IMR-90 (cell line): ENCODE results near the gene FFAR1. TPM values are rescaled to one million over a fixed set of nuclear protein-coding genes. Genes with fewer than 3 reads are reported as not detected.

ENCODE experiments used
- ATAC-seq: fragments of 200-7000 bp; cut with Tn5 transposase; 2 replicates; pipeline ENCODE4 v1.9.1; 2020; ENCODE audit warnings: low read depth, mild to moderate bottlenecking, moderate library complexity
- BruUV-seq: library from RNA; stranded (reverse); fragments of 400-500 nt; replicated peaks from 2 replicates; lab custom pipeline; 2021; lab: Mats Ljungman, UMichigan
- CTCF ChIA-PET: fragments of 300-600 bp; formaldehyde crosslinking; extraction: SDS; loops from one replicate; lab custom pipeline; 2021; ENCODE audit warnings: antibody characterized with exemption; lab: Yijun Ruan, JAX
- POLR2A ChIA-PET: fragments of 300-600 bp; sonication (Branson Sonifier 250); formaldehyde crosslinking; loops from one replicate; lab custom pipeline; 2022; ENCODE audit warnings: antibody characterized with exemption; ENCODE audit not compliant: unreplicated experiment; lab: Charles Lee
- DNase-seq: peaks from one replicate; pipeline ENCODE4 v3.0.0; 2013
- H2AFZ ChIP-seq: replicated peaks from 2 replicates; pipeline ENCODE3; 2013; ENCODE audit warnings: low read length, mild to moderate bottlenecking; ENCODE audit not compliant: poor library complexity
- H2AK5ac ChIP-seq: 2 replicates; pipeline ENCODE4 v1.6.1; 2013; ENCODE audit warnings: low read depth, low read length, inconsistent platforms
- H2AK9ac ChIP-seq: replicated peaks from 2 replicates; pipeline ENCODE3; 2013; ENCODE audit warnings: mild to moderate bottlenecking, low read depth, low read length, moderate library complexity; ENCODE audit not compliant: poor library complexity
- H2BK120ac ChIP-seq: 2 replicates; pipeline ENCODE4 v1.6.1; 2013; ENCODE audit warnings: low read depth, low read length, inconsistent platforms
- H2BK15ac ChIP-seq: 3 replicates; pipeline ENCODE4 v1.6.1; 2013; ENCODE audit warnings: low read depth, low read length, inconsistent platforms
- H2BK20ac ChIP-seq: 2 replicates; pipeline ENCODE4 v1.6.1; 2013; ENCODE audit warnings: low read depth, mild to moderate bottlenecking, inconsistent platforms, low read length, moderate library complexity
- H2BK5ac ChIP-seq: 2 replicates; pipeline ENCODE4 v1.6.1; 2013; ENCODE audit warnings: mild to moderate bottlenecking, low read depth, low read length, inconsistent platforms; ENCODE audit not compliant: poor library complexity, severe bottlenecking
- H3K14ac ChIP-seq: replicated peaks from 2 replicates; pipeline ENCODE4 v1.6.1; 2013; ENCODE audit warnings: low read depth, low read length, inconsistent platforms
- H3K18ac ChIP-seq: 2 replicates; pipeline ENCODE4 v1.6.1; 2013; ENCODE audit warnings: low read depth, low read length, control low read depth
- H3K23ac ChIP-seq: 2 replicates; pipeline ENCODE4 v1.6.1; 2013; ENCODE audit warnings: low read depth, low read length, inconsistent platforms
- H3K27ac ChIP-seq: 2 replicates; pipeline ENCODE4 v1.5.1; 2013; ENCODE audit warnings: mild to moderate bottlenecking, control low read depth, low read length; ENCODE audit not compliant: insufficient read depth
- H3K27me3 ChIP-seq: 2 replicates; pipeline ENCODE4 v1.6.1; 2013; ENCODE audit warnings: low read length; ENCODE audit not compliant: control insufficient read depth, insufficient read depth
- H3K36me3 ChIP-seq: 2 replicates; pipeline ENCODE4 v1.6.1; 2013; ENCODE audit warnings: low read length, mixed read lengths; ENCODE audit not compliant: control insufficient read depth, insufficient read depth
- H3K4ac ChIP-seq: 2 replicates; pipeline ENCODE4 v1.6.1; 2013; ENCODE audit warnings: low read depth, low read length, inconsistent platforms
- H3K4me1 ChIP-seq: 2 replicates; pipeline ENCODE4 v1.6.1; 2013; ENCODE audit warnings: low read length, mixed read lengths; ENCODE audit not compliant: control insufficient read depth, insufficient read depth
- H3K4me2 ChIP-seq: 2 replicates; pipeline ENCODE4 v1.6.1; 2013; ENCODE audit warnings: low read depth, mild to moderate bottlenecking, control low read depth, low read length, moderate library complexity
- H3K4me3 ChIP-seq: 2 replicates; pipeline ENCODE4 v1.5.1; 2013; ENCODE audit warnings: low read depth, mild to moderate bottlenecking, control low read depth, low read length, moderate library complexity; ENCODE audit not compliant: insufficient read depth
- H3K56ac ChIP-seq: 2 replicates; pipeline ENCODE4 v1.6.1; 2013; ENCODE audit warnings: low read length, inconsistent platforms; ENCODE audit not compliant: insufficient read depth; ENCODE audit errors: extremely low read depth
- H3K79me1 ChIP-seq, 2 experiments: 2 replicates each; pipeline ENCODE4 v1.6.1; 2013; ENCODE audit warnings: low read length in 2 of 2, inconsistent platforms in 1 of 2, low read depth in 1 of 2
- H3K9ac ChIP-seq: 2 replicates; pipeline ENCODE4 v1.6.1; 2013; ENCODE audit warnings: low read depth, low read length, control low read depth
- H3K9me1 ChIP-seq: 2 replicates; pipeline ENCODE4 v1.6.1; 2013; ENCODE audit warnings: low read length, inconsistent platforms; ENCODE audit not compliant: insufficient read depth
- H3K9me3 ChIP-seq: 2 replicates; pipeline ENCODE4 v1.6.1; 2013; ENCODE audit warnings: low read length; ENCODE audit not compliant: control insufficient read depth, insufficient read depth
- H4K20me1 ChIP-seq: 2 replicates; pipeline ENCODE4 v1.6.1; 2013; ENCODE audit warnings: low read length, inconsistent platforms; ENCODE audit not compliant: insufficient read depth
- H4K5ac ChIP-seq: 2 replicates; pipeline ENCODE4 v1.6.1; 2013; ENCODE audit warnings: mild to moderate bottlenecking, low read depth, low read length, control low read depth
- H4K8ac ChIP-seq, 2 experiments: 2 replicates each; pipeline ENCODE4 v1.6.1; 2013; ENCODE audit warnings: low read depth in 2 of 2, low read length in 2 of 2, control low read depth in 1 of 2, inconsistent platforms in 1 of 2
- H4K91ac ChIP-seq: 2 replicates; pipeline ENCODE4 v1.6.1; 2013; ENCODE audit warnings: low read depth, low read length, inconsistent platforms; ENCODE audit not compliant: insufficient read depth
- BHLHE40 ChIP-seq: fragments of 150-350 bp; IDR thresholded peaks from 2 replicates; pipeline ENCODE4 v1.6.1; 2016; ENCODE audit warnings: mild to moderate bottlenecking, low read depth, low read length
- CEBPB ChIP-seq: IDR thresholded peaks from 2 replicates; pipeline ENCODE4 v1.6.1; 2012; ENCODE audit warnings: low read depth, low read length, improper control_type of control experiment
- CHD1 ChIP-seq: IDR thresholded peaks from 2 replicates; pipeline ENCODE4 v1.6.1; 2012; ENCODE audit warnings: low read depth, low read length, improper control_type of control experiment
- CTCF ChIP-seq: conservative IDR thresholded peaks from 2 replicates; pipeline ENCODE4 v1.5.1; 2012; ENCODE audit warnings: mild to moderate bottlenecking, low read depth, low read length, improper control_type of control experiment
- FOS ChIP-seq: fragments of 150-350 bp; IDR thresholded peaks from 2 replicates; pipeline ENCODE4 v1.6.1; 2016; ENCODE audit warnings: low read depth, low read length
- MAZ ChIP-seq: IDR thresholded peaks from 2 replicates; pipeline ENCODE4 v1.6.1; 2012; ENCODE audit warnings: low read depth, mild to moderate bottlenecking, low read length, improper control_type of control experiment, moderate library complexity, borderline replicate concordance
- MXI1 ChIP-seq: IDR thresholded peaks from 2 replicates; pipeline ENCODE4 v1.6.1; 2012; ENCODE audit warnings: low read depth, mild to moderate bottlenecking, low read length, moderate library complexity, borderline replicate concordance
- RCOR1 ChIP-seq: IDR thresholded peaks from 2 replicates; pipeline ENCODE4 v1.6.1; 2012; ENCODE audit warnings: mild to moderate bottlenecking, low read length, improper control_type of control experiment; ENCODE audit not compliant: insufficient replicate concordance
- RFX5 ChIP-seq: IDR thresholded peaks from 2 replicates; pipeline ENCODE4 v1.8.0; 2012; ENCODE audit warnings: low read depth, mild to moderate bottlenecking, low read length, moderate library complexity
- SMC3 ChIP-seq: fragments of 150-350 bp; IDR thresholded peaks from 2 replicates; pipeline ENCODE4 v1.6.1; 2016; ENCODE audit warnings: low read depth, mild to moderate bottlenecking, antibody characterized with exemption, low read length, moderate library complexity
- WGBS, 2 experiments: methylation state at CpG; one replicate each; pipeline versions ENCODE4 v1.1.5 to v1.1.7; 2013; ENCODE audit warnings: missing lambda C conversion rate in 2 of 2; ENCODE audit not compliant: insufficient read length in 1 of 2; ENCODE audit errors: extremely low coverage in 2 of 2; 5-methylcytosine and 5-hydroxymethylcytosine counted together
- dilution Hi-C: fragments of 300-500 bp; cut with HindIII; formaldehyde crosslinking; loops from one replicate; pipeline ENCODE4 v1.14.3; 2018; ENCODE audit warnings: low sequenced_read_pairs; ENCODE audit not compliant: unreplicated experiment
- in situ Hi-C: fragments of 300-500 bp; cut with MboI; formaldehyde crosslinking; loops from 3 replicates; pipeline ENCODE4 v1.14.3; 2019; ENCODE audit warnings: low sequenced_read_pairs, inconsistent platforms, mixed read lengths
- intact Hi-C: fragments of 100-400 bp; cut with micrococcal nuclease; formaldehyde crosslinking; loops from 2 replicates; pipeline ENCODE4 v1.10.0; 2022
- polyA plus RNA-seq, 3 experiments: library from polyadenylated mRNA; depleted of rRNA; stranded (reverse); fragments of >200 nt; gene quantifications; 2 replicates each; pipeline ENCODE4 v1.2.3, GENCODE V29; 2012; ENCODE audit warnings: low replicate concordance in 1 of 3
- total RNA-seq: library from RNA; depleted of rRNA; stranded (reverse); fragments of >200 nt; gene quantifications from 2 replicates; pipeline ENCODE4 v1.2.3, GENCODE V29; 2012

The FFAR1 gene
- total and polyA plus RNA-seq, 2 of the 4 experiments (the other 2 are of a cell fraction), result not detected

- H4K5ac ChIP-seq, result no peak overlapping the region
- no peak for DNase-seq
- no peak overlapping the region for H4K8ac ChIP-seq
- ChIA-PET CTCF (interaction anchor here (1.0 kb wide), 1 partner anchor 119 kb away, joined by 3 read pairs; no protein-coding TSS in a partner anchor), POLR2A (no interaction called here)
- no peak overlapping the region for H3K4me3 ChIP-seq
- intact Hi-C loops (no loop called here), dilution Hi-C loops (no loop called here), in situ Hi-C loops (loop anchor here (25.0 kb wide), 1 partner anchor 238 kb away; the partner anchor contains the start of gene PMIS2)
- no peaks in the 10 kb centered on the region for H3K36me3 ChIP-seq
- H3K4ac ChIP-seq, result no peak overlapping the region
- 81% methylated on average over 10 of the region's 18 CpGs; no CpG with 5 or more reads in 1 of the 2 experiments for WGBS, 2 experiments
- no peak overlapping the region for H3K27ac ChIP-seq
- no peak overlapping the region for H3K14ac ChIP-seq
- no peak overlapping the region for H3K18ac ChIP-seq
- no peaks in the 10 kb centered on the region for H3K4me1 ChIP-seq
- H2BK120ac ChIP-seq, result no peak overlapping the region
- H2BK5ac ChIP-seq, result no peak overlapping the region
- H3K4me2 ChIP-seq, result no peak overlapping the region
- peaks cover 13% of the 10 kb centered on the region for H3K27me3 ChIP-seq
- no peaks in the 10 kb centered on the region for H3K9me3 ChIP-seq
- no peak overlapping the region for H3K23ac ChIP-seq
- H2BK15ac ChIP-seq, result no peak overlapping the region
- no peak overlapping the region for H2BK20ac ChIP-seq
- no peak overlapping the region for H2AK9ac ChIP-seq
- ATAC-seq, result no peak
- H3K9me1 ChIP-seq, result no peaks in the 10 kb centered on the region
- no peak overlapping the region for H3K9ac ChIP-seq
- no TSS peak for BruUV-seq
- H3K56ac ChIP-seq, result no peak overlapping the region
- H4K20me1 ChIP-seq, result no peaks in the 10 kb centered on the region
- H2AK5ac ChIP-seq, result no peak overlapping the region
- no peak overlapping the region for H4K91ac ChIP-seq
- H3K79me1 ChIP-seq, result no peaks in the 10 kb centered on the region
- TF ChIP-seq MAZ, result no peak
- no peak for TF ChIP-seq BHLHE40
- no peak for TF ChIP-seq RCOR1
- no peak for TF ChIP-seq FOS
- no peak for TF ChIP-seq SMC3
- TF ChIP-seq CHD1, result no peak
- TF ChIP-seq CEBPB, result no peak
- no peak for TF ChIP-seq CTCF
- TF ChIP-seq RFX5, result no peak
- TF ChIP-seq MXI1, result no peak
- H2AFZ ChIP-seq, result no peak overlapping the region
Observed at GRCh38 chr19:35348911-35349611, 1.4 kb downstream of the FFAR1 start.
